ENCODE measurements around the gene MRPL46. TPM values are rescaled to one million over a fixed set of nuclear protein-coding genes. Genes with fewer than 3 reads are reported as not detected.

Gene MRPL46
- total RNA-seq, 1 experiment from 2014 or later, result 32.7 TPM

DNA sequence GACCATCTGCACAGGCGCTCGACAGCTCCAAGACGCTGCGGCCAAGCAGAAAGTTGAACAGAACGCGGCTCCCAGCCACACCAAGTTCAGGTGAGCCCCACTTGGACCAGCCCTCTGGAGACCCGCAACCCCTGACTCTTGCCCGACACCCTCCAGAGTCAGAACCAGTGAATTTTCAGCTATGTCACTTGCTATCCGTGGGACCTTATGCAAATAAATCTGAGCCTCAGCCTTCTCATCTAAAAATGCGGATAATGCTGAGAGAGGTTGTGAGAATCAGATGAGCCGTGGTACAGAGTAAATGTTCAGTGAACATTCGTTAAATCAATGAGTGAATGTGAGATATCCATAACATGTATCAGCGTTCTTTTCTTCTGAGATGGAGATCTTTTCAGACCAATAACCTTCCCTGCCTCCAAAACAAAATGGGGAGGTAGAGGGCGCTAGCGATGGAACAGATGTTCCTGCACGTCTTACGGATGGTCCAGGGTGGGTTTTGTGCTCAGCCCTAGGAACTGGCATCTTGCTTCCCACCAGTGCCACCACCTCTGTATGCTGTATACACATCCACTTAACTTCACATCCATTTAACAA is 844 bp upstream of the MRPL46 start:
- POLR2A ChIA-PET (ENCODE audit: unreplicated experiment), result interaction anchor here (0.6 kb wide), 3 partner anchors 170 to 589 kb away, joined by 3 to 7 read pairs (median 3); no protein-coding TSS in a partner anchor
- H3K9me2 ChIP-seq (ENCODE audit: insufficient read depth), result no peaks in the 10 kb centered on the region
- peak overlapping the region; percentile 87 for H3K4me3 ChIP-seq
- TF ChIP-seq, protein P1, sequence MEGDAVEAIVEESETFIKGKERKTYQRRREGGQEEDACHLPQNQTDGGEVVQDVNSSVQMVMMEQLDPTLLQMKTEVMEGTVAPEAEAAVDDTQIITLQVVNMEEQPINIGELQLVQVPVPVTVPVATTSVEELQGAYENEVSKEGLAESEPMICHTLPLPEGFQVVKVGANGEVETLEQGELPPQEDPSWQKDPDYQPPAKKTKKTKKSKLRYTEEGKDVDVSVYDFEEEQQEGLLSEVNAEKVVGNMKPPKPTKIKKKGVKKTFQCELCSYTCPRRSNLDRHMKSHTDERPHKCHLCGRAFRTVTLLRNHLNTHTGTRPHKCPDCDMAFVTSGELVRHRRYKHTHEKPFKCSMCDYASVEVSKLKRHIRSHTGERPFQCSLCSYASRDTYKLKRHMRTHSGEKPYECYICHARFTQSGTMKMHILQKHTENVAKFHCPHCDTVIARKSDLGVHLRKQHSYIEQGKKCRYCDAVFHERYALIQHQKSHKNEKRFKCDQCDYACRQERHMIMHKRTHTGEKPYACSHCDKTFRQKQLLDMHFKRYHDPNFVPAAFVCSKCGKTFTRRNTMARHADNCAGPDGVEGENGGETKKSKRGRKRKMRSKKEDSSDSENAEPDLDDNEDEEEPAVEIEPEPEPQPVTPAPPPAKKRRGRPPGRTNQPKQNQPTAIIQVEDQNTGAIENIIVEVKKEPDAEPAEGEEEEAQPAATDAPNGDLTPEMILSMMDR (conservative IDR thresholded peaks at IDR 0.05), result no peak; the same call in 1 of the 2 replicates
- TF ChIP-seq EZH2 (IDR thresholded peaks at IDR 0.05; ENCODE audit: low read depth), result no peak
- no peak for DNase-seq
- peak overlapping the region; percentile 98 for H2AFZ ChIP-seq
- peaks cover 24% of the 10 kb centered on the region for H3K4me1 ChIP-seq (replicated peaks; ENCODE audit: insufficient read depth)
- H3K27ac ChIP-seq, result peak overlapping the region; percentile 86; the same call in 1 of the 2 replicates
- peak overlapping the region; percentile 87 for H3K4me2 ChIP-seq
- H4K20me1 ChIP-seq (ENCODE audit: insufficient read depth), result no peaks in the 10 kb centered on the region; the same call in 1 of the 2 replicates
- CTCF ChIA-PET, result no interaction called here
- peaks cover 15% of the 10 kb centered on the region for H3F3A ChIP-seq (ENCODE audit: insufficient read depth, low read depth)
- H3K27me3 ChIP-seq (ENCODE audit: insufficient read depth, low read depth), result no peaks in the 10 kb centered on the region
- peaks cover 44% of the 10 kb centered on the region for H3K79me2 ChIP-seq (ENCODE audit: low read depth)
- BruUV-seq (replicated peaks), result TSS peak; percentile 61
- intact Hi-C loops (cut with micrococcal nuclease; ENCODE audit: unreplicated experiment), result loop anchor here (2.0 kb wide), 2 partner anchors 79 to 147 kb away; partner anchors contain the start of gene DET1
- H3K36me3 ChIP-seq (ENCODE audit: low read depth), result 0 out of 2 replicates have a peak, but pooled peaks cover 9% of the 10 kb centered on the region
- H3K9me3 ChIP-seq (ENCODE audit: insufficient read depth, low read depth), result no peaks in the 10 kb centered on the region

DNA sequence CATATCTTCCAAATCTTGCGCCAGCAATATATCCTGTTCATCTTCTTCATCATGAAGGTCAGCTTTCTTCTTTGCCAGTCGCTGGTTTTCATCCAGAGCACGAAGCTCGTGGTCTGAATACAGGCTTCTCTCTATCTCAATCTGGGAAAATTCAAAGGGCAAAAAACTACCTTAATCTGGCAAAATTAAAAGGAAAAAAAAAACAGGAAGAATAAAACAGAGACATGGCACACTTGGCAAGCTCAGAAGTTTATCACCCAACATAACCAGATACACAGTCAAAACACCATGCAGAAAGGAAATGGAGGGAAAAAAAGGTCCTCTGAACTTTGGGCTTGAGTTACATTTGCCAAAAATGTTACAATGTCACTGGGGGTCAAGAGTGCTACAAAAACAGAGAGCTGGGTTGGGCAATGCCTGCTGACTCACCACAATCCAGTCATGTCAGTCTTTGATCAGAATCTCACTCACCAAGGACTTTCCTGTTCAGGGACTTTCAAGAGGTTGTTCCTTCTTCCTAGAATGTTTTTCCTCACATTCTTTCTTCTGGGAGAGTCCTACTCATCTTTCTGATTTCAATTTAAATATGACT is 1.5 kb downstream of the MRPL46 start:
- no peaks in the 10 kb centered on the region for H3K9me3 ChIP-seq (ENCODE audit: insufficient read depth, low read depth)
- H4K20me1 ChIP-seq (ENCODE audit: insufficient read depth), result no peaks in the 10 kb centered on the region; the same call in none of the 2 replicates
- H3K4me3 ChIP-seq, result peak overlapping the region; percentile 87
- peak overlapping the region; percentile 86 for H3K27ac ChIP-seq
- peaks cover 15% of the 10 kb centered on the region for H3F3A ChIP-seq (ENCODE audit: insufficient read depth, low read depth)
- H3K4me1 ChIP-seq (replicated peaks; ENCODE audit: insufficient read depth), result peaks cover 24% of the 10 kb centered on the region
- BruUV-seq (replicated peaks), result no TSS peak
- ChIA-PET CTCF (no interaction called here), POLR2A (ENCODE audit: unreplicated experiment) (interaction anchor here (0.7 kb wide), 1 partner anchor 41 kb away, joined by 9 read pairs; no protein-coding TSS in a partner anchor)
- H3K36me3 ChIP-seq (ENCODE audit: low read depth), result 0 out of 2 replicates have a peak, but pooled peaks cover 15% of the 10 kb centered on the region
- intact Hi-C loops (cut with micrococcal nuclease; ENCODE audit: unreplicated experiment), result loop anchor here (2.0 kb wide), 2 partner anchors 81 to 149 kb away; partner anchors contain the start of gene DET1
- no peaks in the 10 kb centered on the region for H3K9me2 ChIP-seq (ENCODE audit: insufficient read depth)
- TF ChIP-seq, protein P1 (conservative IDR thresholded peaks at IDR 0.05), result no peak
- no peak for TF ChIP-seq EZH2 (IDR thresholded peaks at IDR 0.05; ENCODE audit: low read depth)
- H3K27me3 ChIP-seq (ENCODE audit: insufficient read depth, low read depth), result no peaks in the 10 kb centered on the region
- H3K79me2 ChIP-seq (ENCODE audit: low read depth), result peaks cover 44% of the 10 kb centered on the region
- H3K4me2 ChIP-seq, result peak overlapping the region; percentile 87
- DNase-seq, result peak; percentile 57 to 83
- no peak overlapping the region for H2AFZ ChIP-seq

DNA sequence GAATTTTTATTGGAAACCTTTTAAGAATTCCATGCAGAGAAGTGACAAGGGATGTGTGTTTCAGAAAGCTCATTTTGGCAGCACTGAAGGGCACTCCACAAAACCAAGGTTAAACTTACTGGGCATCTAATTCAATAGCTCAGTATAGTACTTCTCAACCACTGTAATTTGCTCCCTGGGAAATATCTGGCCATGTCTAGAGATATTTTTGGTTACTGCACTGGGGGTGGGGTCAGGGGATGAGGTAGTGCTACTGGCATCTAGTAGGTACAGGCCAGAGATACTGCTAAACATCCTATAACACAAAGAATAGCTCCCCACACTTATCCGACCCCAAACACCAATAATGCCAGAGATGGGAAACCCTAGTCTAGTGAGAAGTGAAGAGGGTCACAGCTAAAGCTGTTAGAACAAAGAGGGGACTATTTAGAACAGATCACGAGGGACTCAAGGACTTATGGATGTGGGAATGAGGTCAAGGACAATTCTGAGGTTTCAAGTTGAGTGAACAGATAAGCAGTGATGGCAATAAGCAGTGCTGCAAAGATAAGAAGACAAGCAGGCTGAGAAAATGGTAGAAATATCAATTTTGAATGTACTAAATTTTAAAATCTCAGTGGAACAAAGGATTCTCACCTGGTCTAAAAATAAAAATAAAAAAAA is 3.2 kb downstream of the MRPL46 start:
- Histone ChIP-seq H3K79me2 (ENCODE audit: low read depth) (peaks cover 36% of the 10 kb centered on the region), H3K9me2 (ENCODE audit: insufficient read depth) (no peaks in the 10 kb centered on the region), H3K36me3 (ENCODE audit: low read depth) (peaks cover 19% of the 10 kb centered on the region; the same call in 1 of the 2 replicates), H3F3A (ENCODE audit: insufficient read depth, low read depth) (peaks cover 15% of the 10 kb centered on the region), H3K4me2 (no peak overlapping the region), H3K4me1 (replicated peaks; ENCODE audit: insufficient read depth) (peaks cover 24% of the 10 kb centered on the region), H3K9me3 (ENCODE audit: insufficient read depth, low read depth) (no peaks in the 10 kb centered on the region), H4K20me1 (ENCODE audit: insufficient read depth) (no peaks in the 10 kb centered on the region; the same call in none of the 2 replicates), H2AFZ (no peak overlapping the region), H3K4me3 (no peak overlapping the region), H3K27ac (no peak overlapping the region), H3K27me3 (ENCODE audit: insufficient read depth, low read depth) (no peaks in the 10 kb centered on the region)
- TF ChIP-seq, protein P1 (conservative IDR thresholded peaks at IDR 0.05), result no peak
- no peak for TF ChIP-seq EZH2 (IDR thresholded peaks at IDR 0.05; ENCODE audit: low read depth)
- no TSS peak for BruUV-seq (replicated peaks)
- no peak for DNase-seq
- intact Hi-C loops (cut with micrococcal nuclease; ENCODE audit: unreplicated experiment), result no loop called here
- ChIA-PET CTCF (no interaction called here), POLR2A (ENCODE audit: unreplicated experiment) (no interaction called here)

Data from PC-9 (cell line).